Loucy (cell line): ENCODE results near the gene RELL1.

Experiments
- H2AFZ ChIP-seq: fragments of 200-600 bp; sonication (generic); 2 replicates; pipeline ENCODE4 v1.6.0; 2016; ENCODE audit warnings: antibody characterized with exemption, mild to moderate bottlenecking, low read length, moderate library complexity
- H3F3A ChIP-seq: fragments of 200-600 bp; 2 replicates; pipeline ENCODE4 v1.6.0; 2016; ENCODE audit warnings: antibody characterized with exemption, low read depth, mild to moderate bottlenecking
- H3K27me3 ChIP-seq: fragments of 200-600 bp; sonication (generic); 2 replicates; pipeline ENCODE4 v1.6.1; 2014; ENCODE audit warnings: low read length, mild to moderate bottlenecking; ENCODE audit not compliant: insufficient read depth, poor library complexity, severe bottlenecking
- H3K36me3 ChIP-seq: fragments of 200-600 bp; sonication (generic); 2 replicates; pipeline ENCODE4 v1.6.1; 2016; ENCODE audit warnings: low read length; ENCODE audit not compliant: insufficient read depth
- H3K4me1 ChIP-seq: fragments of 200-600 bp; sonication (generic); 2 replicates; pipeline ENCODE4 v1.5.1; 2014; ENCODE audit warnings: low read length, mild to moderate bottlenecking; ENCODE audit not compliant: insufficient read depth, poor library complexity, severe bottlenecking
- H3K4me2 ChIP-seq: fragments of 200-600 bp; sonication (generic); 2 replicates; pipeline ENCODE4 v1.6.0; 2014; ENCODE audit warnings: antibody characterized with exemption, low read length, low read depth, mild to moderate bottlenecking; ENCODE audit not compliant: poor library complexity, severe bottlenecking
- H3K4me3 ChIP-seq: fragments of 200-600 bp; sonication (generic); 2 replicates; pipeline ENCODE4 v1.5.1; 2014; ENCODE audit warnings: low read length, mild to moderate bottlenecking, mixed read lengths; ENCODE audit not compliant: poor library complexity, severe bottlenecking
- H3K79me2 ChIP-seq: fragments of 200-600 bp; sonication (generic); 2 replicates; pipeline ENCODE4 v1.6.1; 2014; ENCODE audit warnings: low read length; ENCODE audit not compliant: insufficient read depth
- H3K9ac ChIP-seq: fragments of 200-600 bp; sonication (generic); 2 replicates; pipeline ENCODE4 v1.6.0; 2014; ENCODE audit warnings: mild to moderate bottlenecking, low read depth, low read length, moderate library complexity; ENCODE audit not compliant: poor library complexity, severe bottlenecking
- H3K9me2 ChIP-seq: fragments of 200-600 bp; sonication (generic); replicated peaks from 2 replicates; pipeline ENCODE4 v1.6.1; 2016; ENCODE audit warnings: low read depth, low read length, mixed read lengths
- H3K9me3 ChIP-seq: fragments of 200-600 bp; sonication (generic); 2 replicates; pipeline ENCODE4 v1.6.1; 2014; ENCODE audit warnings: mild to moderate bottlenecking, antibody characterized with exemption, low read length, low read depth; ENCODE audit not compliant: insufficient read depth
- H4K20me1 ChIP-seq: fragments of 200-600 bp; sonication (generic); 2 replicates; pipeline ENCODE4 v1.6.0; 2014; ENCODE audit warnings: antibody characterized with exemption, low read length, mild to moderate bottlenecking; ENCODE audit not compliant: insufficient read depth, poor library complexity, severe bottlenecking
- CTCF ChIP-seq: fragments of 200-600 bp; sonication (generic); conservative IDR thresholded peaks from 2 replicates; pipeline ENCODE4 v1.5.1; 2014; ENCODE audit warnings: mild to moderate bottlenecking, antibody characterized with exemption, low read length
- EZH2phosphoT487 ChIP-seq: fragments of 200-600 bp; IDR thresholded peaks from 2 replicates; pipeline ENCODE4 v1.6.1; 2018; ENCODE audit warnings: antibody characterized with exemption, mild to moderate bottlenecking, moderate library complexity, borderline replicate concordance

RELL1 gene

DNA sequence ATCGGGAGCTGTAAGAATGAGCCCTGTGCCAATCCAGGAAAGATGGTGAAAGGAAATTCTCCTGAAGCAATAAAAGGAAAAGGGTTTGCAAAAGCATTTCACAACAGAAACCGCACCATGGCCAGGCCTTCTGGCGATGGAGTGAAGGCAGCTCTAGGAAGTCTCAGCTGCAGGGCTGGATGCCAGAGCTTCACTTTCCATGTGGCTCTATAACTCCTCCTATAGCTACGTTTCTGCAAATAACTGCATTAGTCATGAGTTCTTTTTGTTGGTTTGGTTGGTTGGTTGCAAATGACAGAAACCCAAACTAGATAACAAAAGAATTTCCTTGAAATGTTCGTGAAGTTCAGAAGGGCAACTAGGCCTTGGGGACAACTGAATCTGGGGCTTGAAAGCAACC, 84.6 kb downstream of the RELL1 start:
- Histone ChIP-seq H3K4me1 (no peaks in the 10 kb centered on the region), H3F3A (no peaks in the 10 kb centered on the region), H3K9me3 (no peaks in the 10 kb centered on the region), H4K20me1 (no peaks in the 10 kb centered on the region), H3K9ac (no peak overlapping the region), H2AFZ (no peak overlapping the region), H3K27me3 (no peaks in the 10 kb centered on the region), H3K9me2 (no peaks in the 10 kb centered on the region), H3K36me3 (no peaks in the 10 kb centered on the region), H3K4me2 (no peak overlapping the region), H3K4me3 (no peak overlapping the region), H3K79me2 (no peaks in the 10 kb centered on the region)
- TF ChIP-seq CTCF, result no peak
- TF ChIP-seq EZH2phosphoT487, result no peak

DNA sequence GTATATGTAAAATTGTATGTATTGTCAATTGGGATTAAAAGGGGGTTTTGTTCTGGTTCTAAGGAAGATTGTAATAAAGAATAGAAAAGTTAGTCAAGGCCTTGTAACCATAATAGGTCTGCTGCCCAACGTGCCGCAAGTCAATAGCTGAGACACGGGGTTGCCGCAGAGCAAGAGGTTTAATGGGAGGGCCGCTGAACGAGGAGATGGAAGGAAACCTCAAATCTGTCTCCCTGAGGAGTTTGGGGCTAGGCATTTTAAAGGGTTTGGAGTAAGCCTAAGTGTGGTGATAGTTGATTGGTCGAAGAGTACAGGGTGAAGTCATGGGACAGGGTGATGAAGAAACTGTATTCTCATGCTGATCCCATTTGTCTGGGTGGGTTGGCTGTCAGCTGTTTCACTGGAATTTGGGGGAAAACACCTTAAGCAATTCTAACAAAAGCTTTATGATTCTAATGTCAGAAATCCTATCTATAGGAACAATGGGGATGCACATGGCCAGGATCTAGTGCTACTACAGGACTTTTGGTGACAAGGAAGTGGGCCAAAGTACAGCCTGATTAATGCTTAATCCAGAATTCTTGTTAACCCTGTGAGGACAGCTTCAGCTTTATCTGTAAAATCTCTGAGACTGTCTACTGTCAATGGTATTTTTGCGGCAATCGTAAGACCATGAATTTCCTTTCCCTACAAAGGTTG, 86.9 kb downstream of the RELL1 start:
- Histone ChIP-seq H3K79me2 (no peaks in the 10 kb centered on the region), H3K4me1 (no peaks in the 10 kb centered on the region), H3K9ac (no peak overlapping the region), H4K20me1 (no peaks in the 10 kb centered on the region), H2AFZ (no peak overlapping the region), H3K4me3 (no peak overlapping the region), H3K9me3 (no peaks in the 10 kb centered on the region), H3K36me3 (no peaks in the 10 kb centered on the region), H3K27me3 (no peaks in the 10 kb centered on the region), H3F3A (no peaks in the 10 kb centered on the region), H3K4me2 (no peak overlapping the region), H3K9me2 (no peaks in the 10 kb centered on the region)
- TF ChIP-seq EZH2phosphoT487 (no peak), CTCF (no peak)

- Histone ChIP-seq H3K4me2 (no peak overlapping the region), H4K20me1 (no peaks in the 10 kb centered on the region), H3K4me1 (no peaks in the 10 kb centered on the region), H3K9ac (no peak overlapping the region), H3K9me3 (no peaks in the 10 kb centered on the region), H3F3A (no peaks in the 10 kb centered on the region), H3K4me3 (no peak overlapping the region), H3K9me2 (no peaks in the 10 kb centered on the region), H3K36me3 (no peaks in the 10 kb centered on the region), H3K79me2 (no peaks in the 10 kb centered on the region), H3K27me3 (no peaks in the 10 kb centered on the region), H2AFZ (no peak overlapping the region)
- no peak for TF ChIP-seq EZH2phosphoT487
- TF ChIP-seq CTCF, result no peak
Measured at GRCh38 chr4:37597034-37597433, 89.1 kb downstream of the RELL1 start.
